ENCODE results near the gene PHACTR4. TPM values are rescaled to one million over a fixed set of nuclear protein-coding genes. Genes with fewer than 3 reads are reported as not detected.
"Not testable (repeated sequence)": the region's sequence is repeated elsewhere in the genome, so short reads cannot be mapped to it uniquely, and the experiment has no call there.

The PHACTR4 gene
- total RNA-seq, 1 donor: 16.3 TPM

DNA sequence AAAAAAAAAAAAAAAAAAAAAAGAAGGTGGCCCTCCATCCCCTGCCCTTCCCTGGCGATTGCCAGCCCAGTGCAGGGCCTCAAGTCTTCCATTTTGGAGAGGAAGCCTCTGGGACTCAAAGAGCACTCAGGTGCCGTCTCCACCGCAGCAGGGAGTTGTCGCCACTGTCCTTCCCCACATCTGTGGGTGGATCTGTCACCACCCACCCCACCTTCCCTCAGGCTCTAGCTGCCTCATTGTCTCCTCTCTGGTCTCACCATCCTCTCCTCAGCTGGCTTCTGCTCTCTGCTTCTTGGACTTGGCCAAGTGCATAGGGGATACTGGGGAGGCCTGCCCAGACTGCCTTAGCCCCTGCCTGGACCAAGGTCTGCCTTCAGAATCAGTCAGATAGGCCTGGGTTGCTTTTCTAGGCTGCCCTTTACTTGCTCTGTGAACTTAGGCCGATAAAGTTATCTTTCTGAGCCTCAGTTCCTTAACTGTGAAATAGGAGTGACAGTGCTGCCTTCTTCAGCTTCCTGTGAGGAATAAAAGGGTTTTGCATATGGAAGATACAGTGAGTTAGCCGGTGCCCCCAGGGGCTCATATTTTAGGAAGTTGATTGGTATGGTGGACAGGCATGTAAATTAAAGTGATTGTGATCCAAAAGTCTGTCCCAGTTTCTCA is 152.1 kb downstream of the PHACTR4 start:
- TF ChIP-seq, protein P1, sequence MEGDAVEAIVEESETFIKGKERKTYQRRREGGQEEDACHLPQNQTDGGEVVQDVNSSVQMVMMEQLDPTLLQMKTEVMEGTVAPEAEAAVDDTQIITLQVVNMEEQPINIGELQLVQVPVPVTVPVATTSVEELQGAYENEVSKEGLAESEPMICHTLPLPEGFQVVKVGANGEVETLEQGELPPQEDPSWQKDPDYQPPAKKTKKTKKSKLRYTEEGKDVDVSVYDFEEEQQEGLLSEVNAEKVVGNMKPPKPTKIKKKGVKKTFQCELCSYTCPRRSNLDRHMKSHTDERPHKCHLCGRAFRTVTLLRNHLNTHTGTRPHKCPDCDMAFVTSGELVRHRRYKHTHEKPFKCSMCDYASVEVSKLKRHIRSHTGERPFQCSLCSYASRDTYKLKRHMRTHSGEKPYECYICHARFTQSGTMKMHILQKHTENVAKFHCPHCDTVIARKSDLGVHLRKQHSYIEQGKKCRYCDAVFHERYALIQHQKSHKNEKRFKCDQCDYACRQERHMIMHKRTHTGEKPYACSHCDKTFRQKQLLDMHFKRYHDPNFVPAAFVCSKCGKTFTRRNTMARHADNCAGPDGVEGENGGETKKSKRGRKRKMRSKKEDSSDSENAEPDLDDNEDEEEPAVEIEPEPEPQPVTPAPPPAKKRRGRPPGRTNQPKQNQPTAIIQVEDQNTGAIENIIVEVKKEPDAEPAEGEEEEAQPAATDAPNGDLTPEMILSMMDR (IDR thresholded peaks at IDR 0.05; ENCODE audit: insufficient read depth, low read length): no peak
- H3K4me3 ChIP-seq (ENCODE audit: low read depth, low read length): no peak overlapping the region
- no peak for DNase-seq (ENCODE audit: low read depth)

DNA sequence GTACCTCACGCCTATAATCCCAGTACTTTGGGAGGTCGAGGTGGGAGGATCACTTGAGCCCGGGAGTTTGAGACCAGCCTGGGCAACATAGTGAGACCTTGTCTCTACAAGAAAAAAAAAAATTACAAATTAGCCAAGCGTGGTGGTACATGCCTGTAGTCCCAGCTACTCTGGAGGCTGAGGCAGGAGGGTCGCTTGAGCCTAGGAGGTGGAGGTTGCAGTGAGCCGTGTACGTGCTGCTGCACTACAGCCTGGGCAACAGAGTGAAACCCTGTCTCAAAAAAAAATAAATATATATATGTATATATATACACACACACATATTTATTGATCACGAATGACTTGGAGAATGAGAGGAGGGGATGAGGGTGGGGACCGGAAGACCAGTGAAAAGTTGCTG is 153.0 kb downstream of the PHACTR4 start:
- DNase-seq (ENCODE audit: low read depth): not testable (repeated sequence)

DNA sequence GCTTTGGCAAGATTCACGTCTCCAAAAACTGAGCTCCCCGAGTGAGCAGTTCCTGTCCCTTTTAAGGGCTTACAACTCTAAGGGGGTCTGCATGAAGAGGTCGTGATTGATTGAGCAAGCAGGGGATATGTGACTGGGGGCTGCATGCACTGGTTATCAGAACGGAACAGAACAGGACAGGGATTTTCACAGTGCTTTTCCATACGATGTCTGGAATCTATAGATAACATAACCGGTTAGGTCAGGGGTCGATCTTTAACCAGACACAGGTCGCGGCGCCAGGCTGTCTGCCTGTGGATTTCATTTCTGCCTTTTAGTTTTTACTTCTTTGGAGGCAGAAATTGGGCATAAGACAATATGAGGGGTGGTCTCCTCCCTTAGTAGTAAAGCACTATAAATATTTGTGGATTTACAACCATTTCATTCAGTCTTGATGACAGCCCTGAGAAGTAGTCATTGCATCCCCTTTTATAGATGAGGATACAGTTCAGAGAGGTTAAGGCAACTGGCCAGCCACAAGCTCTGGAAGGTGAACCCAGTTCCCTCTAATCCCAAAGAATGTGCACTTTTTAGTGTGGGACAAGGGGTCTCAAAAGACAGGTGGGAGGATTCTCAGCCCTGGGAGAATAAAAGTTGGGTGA is 155.6 kb downstream of the PHACTR4 start:
- not testable (repeated sequence) for DNase-seq (ENCODE audit: low read depth); H3K4me3 ChIP-seq (ENCODE audit: low read depth, low read length)

More for the DNA sequence above, 153.0 kb downstream of the PHACTR4 start:
- H3K4me3 ChIP-seq (ENCODE audit: low read depth, low read length): not testable (repeated sequence)

DNA sequence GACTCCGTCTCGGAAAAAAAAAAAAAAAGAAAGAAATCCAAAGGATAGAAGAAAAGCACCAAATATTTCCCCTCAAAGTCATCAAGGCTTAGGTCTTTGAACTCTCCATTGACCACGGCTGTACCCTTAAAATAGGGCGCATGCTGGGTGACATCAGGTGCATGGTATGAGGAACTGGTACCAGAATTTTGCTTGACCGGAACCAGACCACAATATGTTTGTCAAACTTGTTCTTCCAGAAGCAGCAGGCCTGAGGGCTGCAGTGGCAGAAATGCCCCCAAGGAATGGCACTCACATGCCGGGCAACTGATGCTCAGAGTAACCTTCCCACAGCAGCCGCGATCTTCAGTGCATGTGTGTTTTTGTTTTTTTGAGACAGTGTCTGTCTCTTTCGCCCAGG is 157.3 kb downstream of the PHACTR4 start:
- DNase-seq (ENCODE audit: low read depth): no peak
- H3K4me3 ChIP-seq (ENCODE audit: low read depth, low read length): no peak overlapping the region
- TF ChIP-seq, protein P1 (IDR thresholded peaks at IDR 0.05; ENCODE audit: insufficient read depth, low read length): no peak

DNA sequence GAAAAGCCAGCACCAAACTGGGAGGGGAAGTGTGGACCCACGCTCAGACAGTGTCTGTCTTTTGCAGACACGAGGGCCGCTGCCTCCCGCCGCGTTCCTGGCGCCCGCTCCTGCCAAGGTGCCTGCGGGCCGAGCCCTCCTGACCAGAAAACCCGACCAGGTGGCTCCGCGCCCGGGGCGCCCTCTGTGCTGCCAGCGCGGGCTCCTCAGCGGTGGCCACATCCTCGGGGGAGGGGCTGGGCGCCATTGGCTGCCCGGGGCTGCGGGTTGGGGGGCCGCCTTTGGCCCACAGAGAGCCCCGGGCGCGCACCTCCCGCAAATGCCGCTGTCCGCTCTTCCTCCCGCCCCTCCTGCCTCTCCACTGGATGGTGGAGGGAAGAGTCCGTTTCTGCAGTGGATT is 160.9 kb downstream of the PHACTR4 start:
- no peak overlapping the region for H3K4me3 ChIP-seq (ENCODE audit: low read depth, low read length)
- no peak for DNase-seq (ENCODE audit: low read depth)
- TF ChIP-seq, protein P1 (IDR thresholded peaks at IDR 0.05; ENCODE audit: insufficient read depth, low read length): no peak

DNA sequence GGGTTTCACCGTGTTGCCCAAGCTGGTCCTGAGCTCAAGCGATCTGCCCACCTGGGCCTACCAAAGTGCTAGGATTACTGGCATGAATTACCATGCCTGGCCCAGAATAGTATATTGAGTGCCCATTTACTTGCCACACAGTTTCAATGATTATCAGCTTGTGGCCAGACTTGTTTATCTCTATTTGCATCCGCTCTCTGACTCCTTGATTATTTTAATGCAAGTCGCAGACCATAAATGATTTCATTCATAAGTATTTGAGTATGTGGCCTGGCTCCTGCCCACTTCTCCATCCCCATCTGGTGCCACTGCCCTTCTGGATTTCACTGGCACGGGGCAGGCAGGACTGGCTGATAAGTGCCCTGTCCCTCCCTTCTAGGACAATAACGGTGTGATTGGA is 165.1 kb downstream of the PHACTR4 start:
- TF ChIP-seq, protein P1 (IDR thresholded peaks at IDR 0.05; ENCODE audit: insufficient read depth, low read length): no peak
- DNase-seq (ENCODE audit: low read depth): no peak
- H3K4me3 ChIP-seq (ENCODE audit: low read depth, low read length): no peak overlapping the region

DNA sequence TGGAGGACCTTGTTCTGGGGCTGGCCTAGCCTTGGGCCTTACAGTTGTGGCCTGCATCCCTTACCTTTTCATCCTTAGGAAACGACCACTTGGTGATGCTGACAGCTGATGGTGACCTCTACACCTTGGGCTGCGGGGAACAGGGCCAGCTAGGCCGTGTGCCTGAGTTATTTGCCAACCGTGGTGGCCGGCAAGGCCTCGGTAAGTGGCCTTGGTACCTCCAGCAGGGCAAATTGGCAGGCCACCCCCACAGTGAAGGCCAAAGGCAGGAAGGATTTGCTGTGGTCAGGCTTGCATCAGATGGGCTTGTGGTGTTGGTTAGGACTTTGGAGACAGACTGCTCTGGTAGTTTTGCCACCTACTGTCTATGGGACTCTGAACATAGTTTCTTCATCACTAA is 165.6 kb downstream of the PHACTR4 start:
- TF ChIP-seq, protein P1 (IDR thresholded peaks at IDR 0.05; ENCODE audit: insufficient read depth, low read length): no peak
- no peak overlapping the region for H3K4me3 ChIP-seq (ENCODE audit: low read depth, low read length)
- DNase-seq (ENCODE audit: low read depth): no peak

All from fibroblast of the aortic adventitia (primary cell).